Mucosa of stomach (tissue), 1 donor: ENCODE data around the gene NEDD8.
A peak's percentile ranks its signal among the peaks of the same experiment; 100 is the strongest.

Experiments
- H3K27me3 ChIP-seq: one replicate; pipeline ENCODE4 v1.7.0; 2013; ENCODE audit warnings: mild to moderate bottlenecking, low read length; ENCODE audit not compliant: control insufficient read depth, insufficient read depth
- H3K36me3 ChIP-seq: one replicate; pipeline ENCODE4 v1.7.0; 2013; ENCODE audit warnings: low read length; ENCODE audit not compliant: control insufficient read depth, insufficient read depth
- H3K4me1 ChIP-seq: one replicate; pipeline ENCODE4 v1.7.0; 2013; ENCODE audit warnings: mild to moderate bottlenecking, low read length; ENCODE audit not compliant: control insufficient read depth, insufficient read depth
- H3K4me3 ChIP-seq: one replicate; pipeline ENCODE4 v1.7.0; 2013; ENCODE audit warnings: low read length
- H3K9ac ChIP-seq: one replicate; pipeline ENCODE4 v1.7.0; 2013; ENCODE audit warnings: mild to moderate bottlenecking, low read length, moderate library complexity
- H3K9me3 ChIP-seq: one replicate; pipeline ENCODE4 v1.7.0; 2013; ENCODE audit warnings: mild to moderate bottlenecking, low read length, moderate library complexity; ENCODE audit not compliant: control insufficient read depth
- donor health status: Pancreatic carcinoma.

NEDD8 gene

GRCh38 chr14:24238123-24238522, 6.0 kb upstream of the NEDD8 start:
- peaks cover 18% of the 10 kb centered on the region for H3K4me1 ChIP-seq
- H3K4me3 ChIP-seq = no peak overlapping the region
- H3K9me3 ChIP-seq = no peaks in the 10 kb centered on the region
- H3K9ac ChIP-seq = no peak overlapping the region
- no peaks in the 10 kb centered on the region for H3K27me3 ChIP-seq
- peaks cover 6% of the 10 kb centered on the region for H3K36me3 ChIP-seq

DNA sequence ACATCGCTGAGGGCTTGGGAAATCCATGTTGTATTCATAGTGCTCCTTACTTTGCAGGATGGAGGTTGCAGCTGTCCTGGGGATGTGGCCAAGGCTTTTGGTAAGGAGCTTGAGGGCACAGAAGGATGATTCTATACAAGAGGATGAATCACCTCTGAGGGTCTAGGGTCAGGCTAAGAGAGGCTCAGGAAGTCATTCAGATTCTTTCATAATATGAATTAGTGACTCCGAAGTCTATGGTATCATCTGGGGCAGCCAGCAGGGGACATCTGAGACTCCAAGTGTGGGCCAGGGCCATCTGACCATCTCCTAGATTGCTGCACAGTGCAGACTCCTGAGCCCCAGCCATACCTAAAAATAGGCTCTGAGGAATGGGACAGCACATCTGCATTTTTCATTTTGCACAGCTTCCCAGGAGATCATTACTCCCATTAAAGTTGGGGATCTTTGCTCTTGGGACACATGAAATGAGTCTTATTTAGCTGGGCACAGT, 5.3 kb upstream of the NEDD8 start:
- H3K9ac ChIP-seq = no peak overlapping the region
- peaks cover 17% of the 10 kb centered on the region for H3K4me1 ChIP-seq
- H3K4me3 ChIP-seq = no peak overlapping the region
- H3K36me3 ChIP-seq = peaks cover 6% of the 10 kb centered on the region
- H3K27me3 ChIP-seq = no peaks in the 10 kb centered on the region
- no peaks in the 10 kb centered on the region for H3K9me3 ChIP-seq

GRCh38 chr14:24236689-24237462, 4.7 kb upstream of the NEDD8 start:
- peaks cover 6% of the 10 kb centered on the region for H3K36me3 ChIP-seq
- H3K9me3 ChIP-seq = no peaks in the 10 kb centered on the region
- H3K27me3 ChIP-seq = no peaks in the 10 kb centered on the region
- H3K4me3 ChIP-seq = no peak overlapping the region
- H3K9ac ChIP-seq = no peak overlapping the region
- peaks cover 16% of the 10 kb centered on the region for H3K4me1 ChIP-seq

- Histone ChIP-seq H3K9ac (no peak overlapping the region), H3K9me3 (no peaks in the 10 kb centered on the region), H3K36me3 (peaks cover 6% of the 10 kb centered on the region), H3K27me3 (no peaks in the 10 kb centered on the region), H3K4me1 (peaks cover 13% of the 10 kb centered on the region), H3K4me3 (no peak overlapping the region)
Measured at GRCh38 chr14:24235804-24236688, 3.9 kb upstream of the NEDD8 start.

- H3K4me3 ChIP-seq = no peak overlapping the region
- H3K9me3 ChIP-seq = no peaks in the 10 kb centered on the region
- H3K27me3 ChIP-seq = no peaks in the 10 kb centered on the region
- no peaks in the 10 kb centered on the region for H3K36me3 ChIP-seq
- peaks cover 8% of the 10 kb centered on the region for H3K4me1 ChIP-seq
- no peak overlapping the region for H3K9ac ChIP-seq
Measured at GRCh38 chr14:24234095-24235005, 2.2 kb upstream of the NEDD8 start.

GRCh38 chr14:24233538-24233866, 1.3 kb upstream of the NEDD8 start:
- H3K4me1 ChIP-seq = peaks cover 8% of the 10 kb centered on the region
- H3K4me3 ChIP-seq = peak overlapping the region; percentile 87
- no peaks in the 10 kb centered on the region for H3K27me3 ChIP-seq
- H3K9me3 ChIP-seq = no peaks in the 10 kb centered on the region
- no peaks in the 10 kb centered on the region for H3K36me3 ChIP-seq
- H3K9ac ChIP-seq = no peak overlapping the region

GRCh38 chr14:24232645-24233537, 724 bp upstream of the NEDD8 start, which contains the start of gene GMPR2:
TSS of gene GMPR2 (plus strand) at chr14:24232929. CDS start at chr14:24233254, 325 bp downstream.
- Histone ChIP-seq H3K9me3 (no peaks in the 10 kb centered on the region), H3K36me3 (no peaks in the 10 kb centered on the region), H3K4me1 (peaks cover 8% of the 10 kb centered on the region), H3K9ac (peak within 1 kb of the TSS; percentile 70), H3K4me3 (peak within 1 kb of the TSS; percentile 87), H3K27me3 (no peaks in the 10 kb centered on the region)

DNA sequence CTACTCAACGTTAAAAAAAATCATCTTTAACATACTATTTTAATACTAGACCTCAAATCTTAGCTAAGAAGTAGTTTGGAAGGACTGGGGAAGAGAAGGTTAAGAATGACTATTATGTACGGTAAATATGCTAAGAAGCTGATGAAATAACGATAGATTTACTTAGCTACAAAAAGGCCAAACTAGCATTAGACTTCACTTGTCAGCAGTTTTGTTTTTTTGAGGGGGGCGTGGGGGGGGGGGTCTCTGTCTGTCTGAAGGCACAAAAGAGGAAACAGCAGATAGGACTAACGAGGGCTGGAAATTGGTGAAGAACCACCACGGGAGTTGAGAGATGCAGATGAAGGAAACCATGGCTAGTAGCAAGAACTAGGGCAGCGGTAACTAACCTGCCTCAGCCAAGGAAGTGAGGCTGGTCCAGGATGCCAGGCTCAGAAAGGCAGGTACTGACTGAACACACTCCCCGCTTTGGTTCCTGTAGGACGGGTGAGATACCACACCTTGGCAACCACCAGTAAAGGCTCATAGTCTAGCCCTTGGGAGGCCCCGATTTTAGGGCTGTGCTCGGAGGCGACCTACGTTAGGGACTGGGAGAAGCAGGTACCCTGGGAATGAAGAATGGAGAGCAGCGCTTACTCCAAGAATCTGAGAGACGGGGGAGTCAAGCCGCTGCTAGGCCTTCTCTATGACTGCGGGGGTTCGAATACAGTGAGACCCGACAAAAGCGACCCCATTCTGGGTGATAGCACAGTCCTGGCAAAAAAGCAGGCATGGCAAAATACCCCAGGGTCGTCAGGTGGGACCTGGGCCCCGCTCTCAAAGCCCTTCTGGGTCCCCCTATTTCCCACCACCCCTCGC, 675 bp downstream of the NEDD8 start:
- Histone ChIP-seq H3K4me1 (peaks cover 8% of the 10 kb centered on the region), H3K9me3 (no peaks in the 10 kb centered on the region), H3K4me3 (peak overlapping the region; percentile 87), H3K36me3 (no peaks in the 10 kb centered on the region), H3K27me3 (no peaks in the 10 kb centered on the region), H3K9ac (peak overlapping the region; percentile 70)

DNA sequence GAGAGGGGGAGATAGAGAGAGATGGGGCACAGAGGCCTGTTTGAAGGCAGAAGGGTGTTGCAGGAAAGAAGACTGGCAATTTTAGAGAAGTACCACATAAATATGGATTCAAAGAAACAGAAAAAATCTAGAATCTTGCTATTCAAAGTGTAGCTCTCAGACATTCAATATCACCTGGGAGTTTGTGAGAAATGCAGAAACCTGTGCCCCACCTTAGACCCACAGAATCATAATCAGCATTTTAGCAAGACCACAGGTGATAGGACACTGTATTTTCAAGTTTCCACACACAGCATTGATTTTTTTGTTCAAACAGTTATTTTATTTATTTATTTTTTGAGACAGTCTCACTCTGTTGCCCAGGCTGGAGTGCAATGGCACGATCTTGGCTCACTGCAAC, 3.3 kb downstream of the NEDD8 start:
- Histone ChIP-seq H3K4me1 (peaks cover 8% of the 10 kb centered on the region), H3K4me3 (no peak overlapping the region), H3K9me3 (no peaks in the 10 kb centered on the region), H3K27me3 (no peaks in the 10 kb centered on the region), H3K36me3 (no peaks in the 10 kb centered on the region), H3K9ac (no peak overlapping the region)

- H3K9ac ChIP-seq = no peak overlapping the region
- H3K36me3 ChIP-seq = no peaks in the 10 kb centered on the region
- no peak overlapping the region for H3K4me3 ChIP-seq
- H3K4me1 ChIP-seq = peaks cover 6% of the 10 kb centered on the region
- H3K27me3 ChIP-seq = no peaks in the 10 kb centered on the region
- H3K9me3 ChIP-seq = no peaks in the 10 kb centered on the region
Measured at GRCh38 chr14:24226473-24226872, 5.7 kb downstream of the NEDD8 start.
